Activated naive CD4-positive, alpha-beta T cell treated with anti-CD3 and anti-CD28 coated beads, Interleukin-2, amount 50 U/mL, for 24 hours (primary cell): ENCODE measurements around the gene CTBP2.
"Not testable (repeated sequence)": the region's sequence is repeated elsewhere in the genome, so short reads cannot be mapped to it uniquely, and the experiment has no call there.

Source experiments
- H3K27ac Mint-ChIP-seq: one replicate; pipeline ENCODE4 v1.8.0; 2021; ENCODE audit warnings: mild to moderate bottlenecking, mixed read lengths
- H3K27me3 Mint-ChIP-seq: one replicate; pipeline ENCODE4 v1.8.0; 2021; ENCODE audit warnings: mixed read lengths
- H3K36me3 Mint-ChIP-seq: one replicate; pipeline ENCODE4 v1.8.0; 2021; ENCODE audit warnings: mixed read lengths
- H3K4me1 Mint-ChIP-seq: one replicate; pipeline ENCODE4 v1.8.0; 2021; ENCODE audit warnings: mixed read lengths
- H3K4me3 Mint-ChIP-seq: one replicate; pipeline ENCODE4 v1.8.0; 2021; ENCODE audit warnings: mild to moderate bottlenecking, mixed read lengths
- H3K9me3 Mint-ChIP-seq: one replicate; pipeline ENCODE4 v1.8.0; 2021; ENCODE audit warnings: mixed read lengths

The CTBP2 gene

GRCh38 chr10:124994573-124995473, 165.5 kb downstream of the CTBP2 start:
- H3K36me3 Mint-ChIP-seq: no peaks in the 10 kb centered on the region

GRCh38 chr10:124993736-124994451, 166.5 kb downstream of the CTBP2 start:
- no peak overlapping the region for H3K27ac Mint-ChIP-seq
- no peaks in the 10 kb centered on the region for H3K27me3 Mint-ChIP-seq
- H3K4me1 Mint-ChIP-seq: no peaks in the 10 kb centered on the region
- peaks cover 2% of the 10 kb centered on the region for H3K36me3 Mint-ChIP-seq
- H3K4me3 Mint-ChIP-seq: no peak overlapping the region
- H3K9me3 Mint-ChIP-seq: no peaks in the 10 kb centered on the region

More at GRCh38 chr10:124994573-124995473, 165.5 kb downstream of the CTBP2 start:
- Mint-ChIP-seq H3K4me1 (no peaks in the 10 kb centered on the region), H3K27ac (no peak overlapping the region), H3K27me3 (no peaks in the 10 kb centered on the region), H3K4me3 (no peak overlapping the region), H3K9me3 (no peaks in the 10 kb centered on the region)

- Mint-ChIP-seq H3K9me3 (no peaks in the 10 kb centered on the region), H3K27ac (no peak overlapping the region), H3K4me3 (no peak overlapping the region), H3K27me3 (no peaks in the 10 kb centered on the region), H3K36me3 (peaks cover 3% of the 10 kb centered on the region), H3K4me1 (no peaks in the 10 kb centered on the region)
Measured at GRCh38 chr10:124993345-124993708, 167.0 kb downstream of the CTBP2 start.

GRCh38 chr10:124992462-124993344, 167.7 kb downstream of the CTBP2 start:
- Mint-ChIP-seq H3K27ac (no peak overlapping the region), H3K4me1 (no peaks in the 10 kb centered on the region), H3K36me3 (peaks cover 3% of the 10 kb centered on the region), H3K27me3 (no peaks in the 10 kb centered on the region), H3K9me3 (no peaks in the 10 kb centered on the region), H3K4me3 (no peak overlapping the region)

DNA sequence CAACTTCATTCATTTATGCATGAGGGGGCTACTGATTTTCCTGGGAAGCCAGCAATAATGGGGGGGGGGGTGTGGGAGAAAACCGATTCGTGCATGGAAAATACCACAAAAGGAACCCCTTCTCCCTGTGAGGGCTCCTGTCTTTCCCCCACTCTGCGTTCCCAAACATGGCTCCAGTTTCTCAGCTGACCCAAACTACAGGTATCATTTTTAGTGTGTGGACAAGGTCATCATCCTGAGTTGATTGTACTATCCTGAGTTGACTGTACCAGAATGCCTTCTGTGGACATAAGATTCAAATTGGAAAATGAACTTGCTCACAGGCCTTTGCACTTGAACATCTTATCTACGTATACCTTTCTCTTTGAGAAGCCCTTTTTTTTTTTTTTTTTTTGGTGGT, 168.5 kb downstream of the CTBP2 start:
- no peaks in the 10 kb centered on the region for H3K9me3 Mint-ChIP-seq
- no peak overlapping the region for H3K27ac Mint-ChIP-seq
- H3K36me3 Mint-ChIP-seq: peaks cover 4% of the 10 kb centered on the region
- H3K4me3 Mint-ChIP-seq: no peak overlapping the region
- no peaks in the 10 kb centered on the region for H3K4me1 Mint-ChIP-seq
- no peaks in the 10 kb centered on the region for H3K27me3 Mint-ChIP-seq

GRCh38 chr10:124990671-124991625, 169.4 kb downstream of the CTBP2 start:
- Mint-ChIP-seq H3K27ac (no peak overlapping the region), H3K4me1 (no peaks in the 10 kb centered on the region)

DNA sequence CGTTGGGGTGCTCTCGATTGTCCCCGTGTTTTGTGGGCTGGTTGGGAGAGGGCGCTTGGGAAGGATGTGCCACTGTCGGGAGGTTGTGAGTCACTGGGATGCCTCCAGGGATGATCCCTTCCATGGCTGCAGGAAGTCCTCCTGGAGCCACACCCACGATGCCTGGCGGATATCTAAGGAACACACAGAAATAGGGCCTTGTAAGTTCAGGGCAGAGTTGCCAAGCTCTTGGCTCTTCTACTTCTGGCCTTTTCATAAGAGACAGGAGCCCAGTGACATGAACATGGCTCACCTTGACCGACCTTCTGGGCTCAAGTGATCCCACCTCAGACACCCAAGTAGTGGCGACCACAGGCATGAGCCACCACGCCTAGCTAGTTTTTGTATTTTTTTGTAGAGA, 170.8 kb downstream of the CTBP2 start:
- H3K4me1 Mint-ChIP-seq: no peaks in the 10 kb centered on the region
- H3K27ac Mint-ChIP-seq: no peak overlapping the region
- no peak overlapping the region for H3K4me3 Mint-ChIP-seq
- no peaks in the 10 kb centered on the region for H3K27me3 Mint-ChIP-seq
- H3K9me3 Mint-ChIP-seq: no peaks in the 10 kb centered on the region
- H3K36me3 Mint-ChIP-seq: peaks cover 7% of the 10 kb centered on the region

More at GRCh38 chr10:124990671-124991625, 169.4 kb downstream of the CTBP2 start:
- Mint-ChIP-seq H3K9me3 (no peaks in the 10 kb centered on the region), H3K4me3 (no peak overlapping the region), H3K36me3 (peaks cover 4% of the 10 kb centered on the region), H3K27me3 (no peaks in the 10 kb centered on the region)

DNA sequence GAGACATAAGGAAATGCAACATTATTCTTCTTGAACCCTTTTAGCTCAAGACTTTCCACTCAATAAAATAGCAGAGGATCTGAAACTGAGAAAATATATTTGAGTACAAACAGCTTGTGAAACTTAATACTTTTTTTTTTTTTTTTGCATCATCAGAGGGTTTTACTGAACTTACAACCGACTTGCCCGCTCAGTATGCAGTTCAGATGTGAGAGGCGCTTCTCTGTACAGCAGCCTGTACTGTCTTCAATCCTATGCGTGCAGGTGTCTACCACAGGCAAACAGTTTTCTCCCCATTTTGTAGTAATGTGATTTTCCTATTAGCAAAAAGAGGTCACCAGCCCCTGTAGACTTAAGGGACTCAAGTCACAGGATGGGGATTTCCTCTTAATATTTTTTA, 171.6 kb downstream of the CTBP2 start:
- not testable (repeated sequence) for H3K27me3 Mint-ChIP-seq, H3K27ac Mint-ChIP-seq, H3K9me3 Mint-ChIP-seq, H3K4me3 Mint-ChIP-seq, H3K4me1 Mint-ChIP-seq
- H3K36me3 Mint-ChIP-seq: peaks cover 10% of the 10 kb centered on the region

GRCh38 chr10:124987788-124988187, 172.6 kb downstream of the CTBP2 start:
- Mint-ChIP-seq H3K9me3 (no peaks in the 10 kb centered on the region), H3K4me3 (no peak overlapping the region), H3K27ac (no peak overlapping the region), H3K4me1 (no peaks in the 10 kb centered on the region), H3K27me3 (no peaks in the 10 kb centered on the region), H3K36me3 (peaks cover 16% of the 10 kb centered on the region)

DNA sequence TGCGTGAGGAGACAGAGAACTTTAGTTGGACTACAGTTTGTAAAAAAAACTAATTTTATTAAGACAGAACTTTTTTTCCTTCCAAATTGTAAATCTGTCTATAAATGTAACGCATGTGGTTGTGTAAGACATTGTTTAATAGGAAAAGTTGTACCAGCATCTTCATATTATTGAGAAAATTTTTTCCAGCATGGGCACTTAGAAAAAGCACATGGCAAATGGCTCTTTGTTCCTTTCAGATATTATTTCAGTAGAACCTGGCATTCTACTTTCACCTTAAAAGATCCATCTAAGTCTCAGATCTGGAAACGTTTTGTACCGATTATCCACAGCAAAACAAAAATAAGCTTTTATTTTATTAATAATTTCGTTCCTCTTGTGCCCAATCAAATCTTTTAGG, 175.2 kb downstream of the CTBP2 start:
- no peaks in the 10 kb centered on the region for H3K27me3 Mint-ChIP-seq
- no peak overlapping the region for H3K4me3 Mint-ChIP-seq
- no peaks in the 10 kb centered on the region for H3K9me3 Mint-ChIP-seq
- peaks cover 18% of the 10 kb centered on the region for H3K36me3 Mint-ChIP-seq
- H3K4me1 Mint-ChIP-seq: peaks cover under 1% of the 10 kb centered on the region
- H3K27ac Mint-ChIP-seq: no peak overlapping the region

DNA sequence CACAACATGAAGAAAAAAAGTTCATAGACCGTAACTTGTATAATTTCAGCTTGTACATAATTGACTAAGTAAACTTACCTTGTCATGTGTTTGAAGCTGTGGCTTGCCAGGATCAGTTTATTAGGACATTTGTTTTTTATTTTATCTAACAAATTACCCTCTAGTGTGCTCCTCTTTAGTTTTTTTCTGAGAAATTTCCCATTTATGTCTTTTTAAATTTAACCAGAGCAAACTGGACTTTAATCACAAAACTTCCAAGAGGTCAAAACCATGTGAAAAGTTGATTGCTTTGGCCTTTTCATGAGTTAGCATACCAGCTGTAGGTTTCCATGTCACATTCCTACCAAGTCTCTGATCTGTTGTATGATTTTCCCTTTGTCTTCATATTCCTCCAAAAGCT, 176.0 kb downstream of the CTBP2 start:
- Mint-ChIP-seq H3K4me1 (peaks cover 7% of the 10 kb centered on the region), H3K4me3 (no peak overlapping the region), H3K27ac (no peak overlapping the region), H3K9me3 (no peaks in the 10 kb centered on the region), H3K36me3 (peaks cover 20% of the 10 kb centered on the region), H3K27me3 (no peaks in the 10 kb centered on the region)

DNA sequence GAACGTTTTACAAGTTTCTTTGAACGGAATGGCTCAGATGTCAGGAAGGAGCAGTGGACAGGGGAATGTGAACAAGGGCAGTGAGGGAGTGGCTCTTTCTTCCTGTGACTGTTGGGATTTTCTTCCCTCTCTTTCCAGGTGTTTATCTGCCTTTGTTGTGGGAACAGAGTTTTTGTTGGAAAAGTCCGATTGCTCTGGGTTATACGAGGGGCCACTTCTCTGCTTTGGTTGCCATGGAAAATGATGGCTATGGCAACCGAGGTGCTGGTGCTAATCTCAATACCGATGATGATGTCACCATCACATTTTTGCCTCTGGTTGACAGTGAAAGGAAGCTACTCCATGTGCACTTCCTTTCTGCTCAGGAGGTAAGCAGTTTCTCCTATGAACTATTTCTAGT, 177.0 kb downstream of the CTBP2 start:
- Mint-ChIP-seq H3K27me3 (no peaks in the 10 kb centered on the region), H3K4me3 (no peak overlapping the region), H3K9me3 (no peaks in the 10 kb centered on the region), H3K27ac (peak overlapping the region; percentile 81), H3K36me3 (peaks cover 20% of the 10 kb centered on the region), H3K4me1 (peaks cover 11% of the 10 kb centered on the region)

GRCh38 chr10:124978376-124978725, 182.0 kb downstream of the CTBP2 start:
- H3K27me3 Mint-ChIP-seq: no peaks in the 10 kb centered on the region
- peaks cover 19% of the 10 kb centered on the region for H3K36me3 Mint-ChIP-seq
- no peaks in the 10 kb centered on the region for H3K9me3 Mint-ChIP-seq
- H3K4me1 Mint-ChIP-seq: peaks cover 30% of the 10 kb centered on the region
- no peak overlapping the region for H3K27ac Mint-ChIP-seq
- H3K4me3 Mint-ChIP-seq: no peak overlapping the region

DNA sequence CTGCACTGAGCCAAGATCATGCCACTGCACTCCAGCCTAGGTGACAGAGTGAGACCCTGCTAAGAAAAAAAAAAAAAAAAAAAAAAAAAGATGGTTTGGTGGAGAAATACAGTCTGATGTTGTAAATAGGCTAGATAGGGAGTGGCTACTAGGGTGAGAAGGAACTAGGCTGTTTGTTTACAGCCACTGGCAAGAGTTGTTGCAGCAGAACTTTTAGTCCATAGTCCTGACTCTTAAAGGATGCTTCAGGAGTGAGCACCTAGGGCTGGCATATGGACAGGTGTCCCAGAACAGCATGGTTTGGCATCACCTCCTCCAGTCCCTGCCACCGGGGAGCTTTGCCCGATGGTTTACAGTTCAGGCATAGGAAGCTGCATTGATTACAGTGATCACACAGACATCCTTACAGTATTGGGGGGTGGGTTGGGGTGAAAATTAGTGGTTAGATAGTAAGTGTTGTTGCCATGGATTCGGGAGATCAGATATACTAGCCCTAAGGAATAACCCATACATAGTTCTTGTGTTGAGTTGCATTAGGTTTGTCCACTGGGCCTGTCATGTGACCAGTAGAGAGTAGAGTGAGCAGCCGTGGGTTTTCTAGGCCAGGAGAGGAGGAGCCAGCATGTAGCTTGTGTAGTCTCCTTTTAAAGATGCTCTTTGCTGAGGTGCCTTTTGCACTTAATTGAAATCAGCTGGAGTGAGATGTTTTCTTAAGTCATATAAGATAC, 182.6 kb downstream of the CTBP2 start:
- Mint-ChIP-seq H3K4me3 (no peak overlapping the region), H3K27ac (no peak overlapping the region), H3K27me3 (no peaks in the 10 kb centered on the region), H3K9me3 (no peaks in the 10 kb centered on the region), H3K36me3 (peaks cover 16% of the 10 kb centered on the region), H3K4me1 (peaks cover 30% of the 10 kb centered on the region)
